ENCODE measurements around the gene CDH4.

CDH4 gene

DNA sequence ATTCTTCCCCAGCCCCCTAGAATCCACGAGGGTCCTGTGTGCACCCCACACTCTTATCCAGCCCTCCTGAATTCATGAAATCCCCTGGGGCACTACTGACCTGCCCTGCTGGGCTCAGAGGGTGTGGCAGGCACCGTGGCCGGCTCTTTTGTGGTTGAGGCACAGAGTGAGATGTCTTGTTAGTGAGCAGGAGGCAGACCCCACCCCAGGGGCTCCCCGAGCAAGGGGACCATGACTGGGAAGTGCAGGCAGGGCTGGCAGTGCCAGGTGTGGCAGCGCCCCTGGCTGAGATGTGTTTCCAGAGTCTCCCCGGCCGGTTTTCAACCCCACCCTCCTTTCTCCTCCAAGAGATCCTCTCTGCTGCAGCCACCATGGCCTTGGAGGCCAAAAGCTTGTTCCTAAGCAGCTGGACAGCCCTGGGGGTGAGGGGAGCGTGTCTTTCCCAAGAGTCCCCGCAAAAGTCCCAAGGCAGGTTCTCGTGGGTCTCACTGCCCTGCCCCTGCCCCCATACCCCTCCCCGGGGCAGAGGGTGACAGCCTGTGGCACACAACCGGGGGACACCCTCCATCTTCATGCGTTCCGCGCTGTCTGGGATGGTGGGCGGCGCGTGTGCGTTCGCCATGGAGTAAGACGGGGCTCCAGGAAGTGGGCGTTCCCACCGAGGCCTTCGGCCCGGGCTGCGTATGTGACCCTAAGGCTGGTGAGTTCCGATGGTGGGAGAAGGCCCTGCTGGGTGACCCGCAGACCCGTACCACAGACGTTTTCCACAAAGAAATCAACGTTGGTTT is 604.8 kb downstream of the CDH4 start:
- in situ Hi-C loops (cut with HindIII; ENCODE audit: low sequenced_read_pairs): no loop called here

DNA sequence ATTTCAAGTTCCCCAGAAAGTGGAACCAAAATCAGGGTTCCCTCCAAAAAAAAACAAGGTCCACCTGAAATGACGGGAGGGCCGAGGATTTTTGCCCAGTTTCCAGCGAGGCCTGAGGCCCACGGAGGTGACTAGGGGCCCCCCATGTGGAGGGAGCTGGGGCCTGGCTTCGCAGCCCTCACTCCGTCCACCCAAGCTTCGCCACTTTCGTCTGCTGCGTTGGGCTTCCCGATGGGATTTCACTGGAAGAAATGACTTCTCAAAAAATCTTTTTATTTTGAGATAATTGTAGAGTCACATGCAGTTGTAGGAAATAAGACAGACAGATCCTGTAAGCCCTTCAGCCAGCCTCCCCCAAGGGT is 605.3 kb downstream of the CDH4 start:
- in situ Hi-C loops (cut with HindIII; ENCODE audit: low sequenced_read_pairs): no loop called here

DNA sequence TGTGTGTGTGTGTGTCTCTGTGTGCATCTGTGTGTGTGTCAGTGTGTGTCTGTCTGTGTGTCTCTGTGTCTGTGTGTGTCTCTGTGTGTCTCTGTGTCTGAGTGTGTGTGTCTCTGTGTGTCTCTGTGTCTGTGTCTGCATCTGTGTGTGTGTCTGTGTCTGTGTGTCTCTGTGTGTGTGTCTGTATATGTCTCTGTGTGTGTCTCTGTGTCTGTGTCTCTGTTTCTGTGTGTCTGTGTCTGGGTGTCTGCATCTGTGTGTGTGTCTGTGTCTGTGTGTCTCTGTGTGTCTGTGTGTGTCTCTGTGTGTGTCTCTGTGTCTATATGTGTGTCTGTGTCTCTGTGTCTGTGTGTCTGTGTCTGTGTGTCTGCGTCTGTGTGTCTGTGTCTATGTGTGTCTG is 605.8 kb downstream of the CDH4 start:
- in situ Hi-C loops (cut with HindIII; ENCODE audit: low sequenced_read_pairs): no loop called here

DNA sequence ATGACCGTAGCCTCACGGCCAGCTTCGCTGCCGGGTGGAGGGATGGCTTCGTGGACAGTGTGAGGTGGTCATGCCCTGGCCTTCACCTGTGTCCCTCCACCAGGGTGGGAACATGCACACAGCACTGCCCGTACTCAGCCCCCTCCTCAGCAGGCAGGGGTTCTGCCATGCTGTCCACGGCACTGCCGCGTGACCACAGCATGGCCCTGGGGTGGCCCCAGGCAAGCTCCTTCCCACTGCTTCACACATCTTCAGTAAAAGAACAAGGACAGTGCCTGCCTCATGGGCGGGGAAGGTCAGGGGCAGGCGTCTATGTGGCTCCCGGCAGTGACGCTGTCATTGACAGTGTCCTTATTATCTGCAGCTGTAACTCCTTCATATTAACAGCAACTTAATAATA is 607.7 kb downstream of the CDH4 start:
- in situ Hi-C loops (cut with HindIII; ENCODE audit: low sequenced_read_pairs): no loop called here

DNA sequence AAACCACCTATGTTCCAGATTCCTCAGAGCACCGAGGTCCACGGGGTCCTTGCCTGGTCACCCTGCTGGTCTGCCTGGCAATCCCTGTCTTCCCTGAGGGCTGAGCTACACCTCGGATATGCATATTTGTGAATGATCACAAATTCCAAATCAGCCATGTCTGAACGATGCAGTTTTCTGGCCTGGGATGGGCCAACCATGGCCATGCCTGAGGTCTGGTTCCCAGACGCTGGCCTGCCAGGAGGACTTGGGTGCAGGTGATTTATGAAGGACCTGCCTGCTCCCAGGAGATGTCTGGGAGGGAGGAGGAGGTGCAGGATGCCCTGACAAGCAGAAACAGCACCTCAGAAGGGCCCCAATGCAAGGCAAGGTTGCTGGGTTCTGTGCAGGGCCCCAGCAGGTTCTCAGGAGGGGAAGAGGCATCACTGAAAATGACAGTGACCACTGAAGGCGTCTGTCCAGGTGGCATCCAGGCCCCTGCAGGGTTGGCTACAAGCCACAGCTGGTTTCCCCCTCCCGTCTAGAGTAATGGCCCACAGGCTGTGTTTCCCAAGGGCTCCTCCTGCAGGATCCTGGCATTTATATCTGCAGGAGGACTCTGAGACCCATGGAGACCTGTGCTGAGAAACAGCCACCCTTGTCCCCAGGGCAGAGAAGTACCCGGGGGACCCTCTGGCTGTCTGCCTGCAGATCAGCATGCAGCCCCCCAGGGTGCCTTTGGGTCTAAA is 608.4 kb downstream of the CDH4 start:
- in situ Hi-C loops (cut with HindIII; ENCODE audit: low sequenced_read_pairs): no loop called here

- in situ Hi-C loops (cut with HindIII; ENCODE audit: low sequenced_read_pairs): no loop called here
These were observed 609.2 kb downstream of the CDH4 start for GRCh38 chr20:61861054-61861841.

DNA sequence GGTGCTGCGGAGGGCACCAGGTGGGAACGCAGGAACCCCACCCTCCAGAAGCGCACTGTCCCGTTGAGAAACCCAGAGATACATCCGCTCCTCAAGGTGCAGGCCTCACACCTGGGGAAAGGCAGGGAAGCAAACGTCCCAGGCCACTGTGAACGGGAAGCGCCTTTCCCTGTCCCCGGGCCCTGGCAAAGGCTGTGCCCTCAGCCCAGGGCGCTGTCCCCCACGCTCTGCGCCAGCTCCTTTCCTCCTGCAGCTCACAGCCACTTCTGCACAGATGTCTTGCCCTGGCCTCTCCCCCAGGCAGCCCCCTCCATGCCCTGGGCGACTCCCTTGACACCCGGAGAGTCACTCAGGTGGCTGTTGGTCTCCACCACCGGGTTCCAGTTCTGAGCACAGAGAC is 609.8 kb downstream of the CDH4 start:
- in situ Hi-C loops (cut with HindIII; ENCODE audit: low sequenced_read_pairs): no loop called here

DNA sequence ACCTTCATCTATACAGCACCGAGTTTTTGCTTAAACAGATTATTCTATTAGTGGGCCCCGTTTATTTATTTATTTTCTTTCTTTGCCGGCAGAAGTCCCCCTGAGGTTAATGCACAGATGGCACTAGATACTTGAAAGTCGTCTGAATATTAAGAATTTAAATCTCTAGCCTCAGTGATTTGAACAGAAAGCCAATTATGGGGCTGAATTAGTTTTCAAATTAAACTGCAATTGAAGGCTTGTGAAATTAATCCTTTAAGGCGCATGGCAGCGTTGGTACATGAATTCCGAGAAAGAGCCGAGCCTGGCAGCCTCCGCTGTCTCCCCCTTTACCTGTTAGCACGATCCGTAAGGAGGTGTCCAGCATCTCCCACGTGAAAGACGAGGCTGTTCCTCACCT is 610.8 kb downstream of the CDH4 start:
- in situ Hi-C loops (cut with HindIII; ENCODE audit: low sequenced_read_pairs): no loop called here

DNA sequence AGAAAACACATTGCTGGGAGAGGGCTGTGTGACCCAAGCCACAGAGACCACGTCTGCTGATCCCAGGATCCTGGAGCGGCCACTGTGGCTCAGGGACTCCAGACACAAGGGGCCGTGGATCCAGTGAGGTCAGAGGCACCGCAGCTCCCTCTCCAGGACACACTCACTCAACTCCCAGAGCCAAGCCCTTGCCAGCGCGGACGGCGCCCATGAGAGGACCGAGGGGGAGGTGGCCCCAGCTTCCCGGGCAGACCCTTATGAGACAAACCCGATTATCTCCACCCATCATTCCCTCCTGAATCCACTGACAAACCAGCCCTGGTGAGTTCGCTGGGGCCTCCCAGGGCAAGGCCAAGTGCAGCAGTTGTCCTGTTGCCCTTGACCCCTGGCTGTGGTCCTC is 612.4 kb downstream of the CDH4 start:
- in situ Hi-C loops (cut with HindIII; ENCODE audit: low sequenced_read_pairs): no loop called here

DNA sequence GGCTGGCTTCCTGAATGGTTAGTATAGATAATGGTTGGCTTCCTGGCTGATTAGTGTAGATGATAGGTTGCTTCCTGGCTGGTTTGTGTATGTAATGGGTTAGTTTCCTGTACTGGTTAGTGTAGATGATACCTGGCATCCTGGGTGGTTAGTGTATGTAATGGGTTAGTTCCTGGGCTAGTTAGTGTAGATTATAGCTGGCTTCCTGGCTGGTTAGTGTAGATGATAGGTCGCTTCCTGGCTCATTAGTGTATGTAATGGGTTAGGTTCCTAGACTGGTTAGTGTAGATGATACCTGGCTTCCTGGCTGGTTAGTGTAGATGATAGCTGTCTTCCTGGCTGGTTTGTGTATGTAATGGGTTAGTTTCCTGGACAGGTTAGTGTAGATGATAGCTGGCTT is 613.3 kb downstream of the CDH4 start:
- in situ Hi-C loops (cut with HindIII; ENCODE audit: low sequenced_read_pairs): no loop called here

DNA sequence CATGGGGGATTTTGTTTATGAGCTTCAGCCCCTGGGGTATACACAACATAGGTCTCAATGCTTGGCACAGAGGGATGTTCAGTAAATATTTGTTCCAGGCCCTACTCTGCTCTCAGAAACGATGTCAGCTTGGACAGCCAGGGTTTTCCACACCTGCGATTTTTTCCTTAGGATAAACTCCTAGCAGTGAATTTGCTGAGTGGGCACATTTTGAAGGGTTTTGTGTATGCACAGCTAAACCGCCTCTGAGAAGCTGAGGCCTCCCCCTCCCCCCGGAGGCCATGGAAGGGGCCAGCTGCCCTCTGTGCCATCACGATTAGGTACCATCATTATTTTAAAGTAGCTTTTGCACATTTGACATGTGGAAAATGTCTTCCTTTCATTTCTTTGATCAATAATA is 614.1 kb downstream of the CDH4 start:
- in situ Hi-C loops (cut with HindIII; ENCODE audit: low sequenced_read_pairs): no loop called here

GRCh38 chr20:61868006-61868405 is 615.9 kb downstream of the CDH4 start:
- in situ Hi-C loops (cut with HindIII; ENCODE audit: low sequenced_read_pairs): no loop called here

DNA sequence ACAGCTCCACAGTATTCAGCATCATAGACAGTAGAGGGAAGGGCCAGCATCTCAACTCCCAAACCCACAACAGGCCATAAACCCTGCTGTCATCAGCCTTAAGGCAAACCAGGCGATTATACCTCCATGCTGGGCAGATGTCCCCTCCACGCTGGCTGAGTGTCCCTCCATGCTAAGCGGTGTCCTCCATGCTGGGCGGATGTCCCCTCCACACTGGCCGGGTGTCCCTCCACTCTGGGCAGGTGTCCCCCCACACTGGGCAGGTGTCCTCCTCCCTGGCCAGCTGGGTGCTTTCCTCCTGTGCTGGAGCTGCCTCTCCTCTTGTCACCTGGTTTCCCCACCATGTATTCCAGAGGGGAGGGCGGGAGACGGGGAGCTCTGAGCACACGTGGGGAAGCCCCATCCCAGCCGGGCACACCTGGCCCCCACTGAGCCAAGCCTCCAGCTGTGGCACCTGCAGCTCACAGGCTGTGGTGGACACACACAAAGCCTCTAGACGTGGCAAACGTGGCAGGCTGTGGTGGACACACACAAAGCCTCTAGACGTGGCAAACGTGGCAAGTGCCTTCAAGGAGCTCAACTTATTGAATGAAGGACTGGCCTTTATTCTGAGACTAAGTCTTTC is 616.5 kb downstream of the CDH4 start:
- in situ Hi-C loops (cut with HindIII; ENCODE audit: low sequenced_read_pairs): no loop called here

- in situ Hi-C loops (cut with HindIII; ENCODE audit: low sequenced_read_pairs): no loop called here
These were observed 617.9 kb downstream of the CDH4 start for GRCh38 chr20:61869750-61870507.

DNA sequence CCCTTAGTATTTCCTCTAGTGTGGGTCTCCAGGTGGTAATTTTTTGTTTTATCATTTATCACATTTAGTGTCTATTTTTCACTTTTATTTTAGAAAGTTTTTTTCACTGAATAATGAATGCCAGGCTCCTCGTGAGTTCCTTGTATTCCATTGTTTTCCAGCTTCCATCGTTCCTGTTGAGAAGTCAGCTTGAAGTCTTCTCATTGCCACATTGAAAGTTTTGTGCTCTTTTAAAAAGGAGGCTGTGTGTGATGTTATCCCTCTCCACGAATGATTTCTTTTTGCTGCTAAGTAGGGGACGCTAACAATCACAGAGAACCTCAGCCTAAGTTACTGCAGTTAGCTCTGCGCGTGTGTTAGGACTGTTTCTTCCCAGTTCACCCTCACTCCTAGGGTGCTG is 619.1 kb downstream of the CDH4 start:
- in situ Hi-C loops (cut with HindIII; ENCODE audit: low sequenced_read_pairs): no loop called here

DNA sequence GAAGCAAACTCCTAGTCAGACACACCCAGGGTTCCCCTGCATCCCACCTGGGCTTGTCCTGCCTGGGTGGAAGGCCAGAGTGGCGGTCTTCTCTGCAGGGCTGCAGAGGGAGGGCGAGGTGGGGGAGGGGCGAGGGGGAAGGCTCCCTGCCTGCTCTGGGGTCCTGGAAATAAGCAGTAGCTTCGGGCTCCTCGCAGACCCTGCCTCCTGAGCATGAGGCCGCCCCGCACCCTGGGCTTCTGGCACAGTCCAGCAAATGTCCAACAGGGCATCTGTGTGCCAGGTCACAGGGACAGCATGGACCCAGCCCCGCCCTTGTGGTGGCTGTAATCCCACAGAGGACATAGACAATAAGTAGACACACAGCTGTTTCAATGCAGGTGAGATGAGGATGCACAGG is 619.9 kb downstream of the CDH4 start:
- in situ Hi-C loops (cut with HindIII; ENCODE audit: low sequenced_read_pairs): no loop called here

DNA sequence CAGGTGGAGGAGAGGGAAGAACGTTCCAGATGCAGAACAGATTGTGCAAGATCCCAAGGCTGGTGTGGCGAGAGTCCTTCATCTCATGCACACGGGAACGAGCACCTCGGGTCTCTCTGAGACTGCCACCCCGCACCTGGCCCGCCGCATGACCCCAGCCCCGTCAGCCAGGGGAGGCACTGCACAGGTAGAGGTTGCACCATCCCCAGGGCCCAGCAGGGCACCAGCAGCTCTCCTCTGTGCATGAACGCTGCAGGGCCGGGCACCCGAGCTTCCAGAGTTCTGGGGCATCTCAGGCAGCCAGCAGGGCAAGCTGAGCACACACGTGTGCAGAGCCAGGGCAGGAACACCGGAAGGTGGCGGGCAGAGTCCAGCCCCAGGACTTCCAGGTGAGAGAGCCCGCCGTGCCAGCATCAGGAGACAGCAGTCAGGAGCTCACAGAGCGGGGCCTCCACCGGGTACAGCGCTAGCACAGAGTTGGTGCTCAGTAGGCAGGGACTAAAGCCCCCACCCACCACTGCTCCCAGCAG is 620.4 kb downstream of the CDH4 start:
- in situ Hi-C loops (cut with HindIII; ENCODE audit: low sequenced_read_pairs): no loop called here

GRCh38 chr20:61873651-61874420 is 621.8 kb downstream of the CDH4 start:
- in situ Hi-C loops (cut with HindIII; ENCODE audit: low sequenced_read_pairs): no loop called here

GRCh38 chr20:61874421-61875068 is 622.5 kb downstream of the CDH4 start:
- in situ Hi-C loops (cut with HindIII; ENCODE audit: low sequenced_read_pairs): loop anchor here (5.0 kb wide), 1 partner anchor 62 kb away; no protein-coding TSS in a partner anchor
